Kidney (tissue), 14 donors: Measurements from ENCODE around the gene KIRREL3. TPM values are rescaled to one million over a fixed set of nuclear protein-coding genes. Genes with fewer than 3 reads are reported as not detected.

ENCODE experiments used
- DNase-seq, 5 donors: peaks; one replicate each; pipeline ENCODE4 v3.0.0-alpha.2; 2013 to 2020
- FAIRE-seq: peaks from 2 replicates; lab custom pipeline; 2012; peaks lifted over from hg19 to GRCh38; lab: Jason Lieb, UNC
- H3K27ac ChIP-seq, 2 donors: one replicate each; pipeline ENCODE4 v1.7.0; 2013; ENCODE audit warnings: low read depth in 2 of 2, low read length in 2 of 2, inconsistent platforms in 1 of 2
- H3K27me3 ChIP-seq: one replicate; pipeline ENCODE4 v1.7.1; 2013; ENCODE audit warnings: low read length, inconsistent platforms; ENCODE audit not compliant: control insufficient read depth, insufficient read depth
- H3K36me3 ChIP-seq, 3 donors: one replicate each; pipeline versions ENCODE4 v1.7.0 to v1.7.1; 2013; ENCODE audit warnings: low read length in 3 of 3, control low read depth in 1 of 3, inconsistent platforms in 1 of 3; ENCODE audit not compliant: insufficient read depth in 3 of 3, control insufficient read depth in 2 of 3
- H3K4me1 ChIP-seq, 3 donors: one replicate each; pipeline versions ENCODE4 v1.7.0 to v1.7.1; 2013; ENCODE audit warnings: low read length in 3 of 3, inconsistent platforms in 1 of 3, low read depth in 1 of 3; ENCODE audit not compliant: control insufficient read depth in 2 of 3, insufficient read depth in 2 of 3
- H3K4me3 ChIP-seq, 3 donors: one replicate each; pipeline versions ENCODE4 v1.7.0 to v1.8.1; 2013; ENCODE audit warnings: low read length in 3 of 3, control low read depth in 1 of 3, inconsistent platforms in 1 of 3
- H3K9ac ChIP-seq, 3 donors: one replicate each; pipeline versions ENCODE4 v1.7.0 to v1.7.1; 2013; ENCODE audit warnings: low read length in 3 of 3, control low read depth in 1 of 3, inconsistent platforms in 1 of 3
- H3K9me3 ChIP-seq, 3 donors: one replicate each; pipeline versions ENCODE4 v1.7.0 to v1.7.1; 2013; ENCODE audit warnings: low read length in 3 of 3, control low read depth in 1 of 3, inconsistent platforms in 1 of 3; ENCODE audit not compliant: control insufficient read depth in 2 of 3, insufficient read depth in 1 of 3
- CTCF ChIP-seq: IDR thresholded peaks from 3 replicates; pipeline ENCODE4 v1.5.1; 2012; ENCODE audit warnings: mild to moderate bottlenecking, moderate library complexity, borderline replicate concordance; ENCODE audit not compliant: insufficient read depth; ENCODE audit errors: extremely low read depth
- intact Hi-C: fragments of 100-400 bp; cut with DNase I; formaldehyde crosslinking; loops from one replicate; pipeline ENCODE4 v1.11.1; 2022
- polyA plus RNA-seq: library from polyadenylated mRNA; stranded (reverse); fragments of 350-450 nt; fragmentation: Illumina TruSeq; extraction: RNeasy Lipid Tissue Mini Kit (QIAGEN cat#74804); gene quantifications from one replicate; pipeline ENCODE4 v1.2.3, GENCODE V29; 2014; ENCODE audit warnings: low read depth, low replicate concordance; ENCODE audit not compliant: insufficient read depth
- total RNA-seq: library from RNA; stranded (reverse); fragmentation: NEBNext Ultra II Directional; extraction: Animal tissue kit (Norgen Biotek cat#: 25700); gene quantifications from one replicate; pipeline ENCODE4 v1.2.1, GENCODE V29; 2021
- donor health status: control.
- donor health status: control.
- donor health status: control.
- donor health status: control.
- donor health status: control.
- donor health status: DM: yes; HTN: yes; CAD: no.
- donor health status: Normal renal cell carcinoma (clear cell type).

The KIRREL3 gene
- total and polyA plus RNA-seq, 2 donors from 2014 or later, result 0.19 to 0.22 TPM

GRCh38 chr11:126456783-126457542 is 543.6 kb downstream of the KIRREL3 start:
- no peak for TF ChIP-seq CTCF
- Histone ChIP-seq H3K9me3 (peaks cover 0 to 3% (median 0%) of the 10 kb centered on the region in 3 donors), H3K9ac (no peak overlapping the region), H3K4me3 (no peak overlapping the region), H3K27ac (no peak overlapping the region), H3K4me1 (peaks cover 0 to 3% (median 0%) of the 10 kb centered on the region in 3 donors), H3K36me3 (no peaks in the 10 kb centered on the region), H3K27me3 (no peaks in the 10 kb centered on the region)
- no peak for DNase-seq
- no peak for FAIRE-seq
- intact Hi-C loops, result loop anchor here (10.0 kb wide), 1 partner anchor 678 kb away; no protein-coding TSS in a partner anchor

- Histone ChIP-seq H3K36me3 (no peaks in the 10 kb centered on the region), H3K27me3 (peaks cover 4% of the 10 kb centered on the region), H3K9ac (no peak overlapping the region), H3K9me3 (peaks cover 0 to 6% (median 0%) of the 10 kb centered on the region in 3 donors), H3K4me3 (no peak overlapping the region), H3K4me1 (peaks cover 0 to 6% (median 0%) of the 10 kb centered on the region in 3 donors), H3K27ac (no peak overlapping the region)
- intact Hi-C loops, result loop anchor here (10.0 kb wide), 1 partner anchor 679 kb away; no protein-coding TSS in a partner anchor
- no peak for TF ChIP-seq CTCF
- FAIRE-seq (no peak), DNase-seq (no peak)
Measured at GRCh38 chr11:126456089-126456488, 544.5 kb downstream of the KIRREL3 start.

GRCh38 chr11:126452241-126453101 is 548.1 kb downstream of the KIRREL3 start:
- FAIRE-seq, result no peak
- TF ChIP-seq CTCF, result no peak
- H3K27ac ChIP-seq, result no peak overlapping the region
- H3K36me3 ChIP-seq, result peaks cover 0 to 8% (median 0%) of the 10 kb centered on the region in 3 donors
- peak in 3 of 5 donors; percentile 48 to 69 (median 49) for DNase-seq
- H3K9ac ChIP-seq, result no peak overlapping the region
- H3K4me3 ChIP-seq, result no peak overlapping the region
- H3K4me1 ChIP-seq, result peaks cover 0 to 4% (median 0%) of the 10 kb centered on the region in 3 donors
- peaks cover 6% of the 10 kb centered on the region for H3K27me3 ChIP-seq
- peaks cover 0 to 18% (median 0%) of the 10 kb centered on the region in 3 donors for H3K9me3 ChIP-seq
- intact Hi-C loops, result loop anchor here (10.0 kb wide), 1 partner anchor 682 kb away; no protein-coding TSS in a partner anchor
